HG03280 (cell line): Measurements from ENCODE around the gene SLK.

Experiments used
- ATAC-seq: cut with Tn5 transposase; IDR thresholded peaks from one replicate; pipeline ENCODE4 v1.9.1; 2021; ENCODE audit warnings: mild to moderate bottlenecking, moderate library complexity; ENCODE audit not compliant: unreplicated experiment

SLK gene

GRCh38 chr10:104045151-104046089 lies 78.5 kb downstream of the SLK start:
- ATAC-seq: no peak

GRCh38 chr10:104046651-104047050 lies 79.7 kb downstream of the SLK start:
- ATAC-seq: no peak

- no peak for ATAC-seq
Measured at GRCh38 chr10:104049504-104050250, 82.7 kb downstream of the SLK start.

GRCh38 chr10:104052431-104052830 lies 85.5 kb downstream of the SLK start:
- ATAC-seq: no peak

GRCh38 chr10:104053201-104053600 lies 86.3 kb downstream of the SLK start:
- no peak for ATAC-seq

- ATAC-seq: no peak
Measured at GRCh38 chr10:104054430-104054829, 87.5 kb downstream of the SLK start.

GRCh38 chr10:104056619-104057273 lies 89.8 kb downstream of the SLK start:
- ATAC-seq: no peak

GRCh38 chr10:104057717-104058116 lies 90.8 kb downstream of the SLK start:
- ATAC-seq: no peak

GRCh38 chr10:104059364-104059763 lies 92.4 kb downstream of the SLK start:
- ATAC-seq: no peak

- no peak for ATAC-seq
Measured at GRCh38 chr10:104061196-104061595, 94.3 kb downstream of the SLK start.

GRCh38 chr10:104065748-104066147 lies 98.8 kb downstream of the SLK start:
- no peak for ATAC-seq

GRCh38 chr10:104066945-104067344 lies 100.0 kb downstream of the SLK start:
- ATAC-seq: no peak

- ATAC-seq: no peak
Measured at GRCh38 chr10:104067525-104067924, 100.6 kb downstream of the SLK start.

GRCh38 chr10:104069613-104070012 lies 102.7 kb downstream of the SLK start:
- ATAC-seq: no peak

- no peak for ATAC-seq
Measured at GRCh38 chr10:104072786-104073185, 105.8 kb downstream of the SLK start.

- ATAC-seq: no peak
Measured at GRCh38 chr10:104074505-104074904, 107.6 kb downstream of the SLK start.

GRCh38 chr10:104076743-104077160 lies 109.8 kb downstream of the SLK start:
- no peak for ATAC-seq

- no peak for ATAC-seq
Measured at GRCh38 chr10:104077247-104077646, 110.3 kb downstream of the SLK start.

- ATAC-seq: no peak
Measured at GRCh38 chr10:104077663-104078151, 110.8 kb downstream of the SLK start.
